AG20443 (cell line): ENCODE data around the gene SLC9C1.

ENCODE experiments used
- DNase-seq: peaks from one replicate; pipeline ENCODE4 v3.0.0; 2012; ENCODE audit warnings: low spot score, mixed read lengths

SLC9C1 gene

DNA sequence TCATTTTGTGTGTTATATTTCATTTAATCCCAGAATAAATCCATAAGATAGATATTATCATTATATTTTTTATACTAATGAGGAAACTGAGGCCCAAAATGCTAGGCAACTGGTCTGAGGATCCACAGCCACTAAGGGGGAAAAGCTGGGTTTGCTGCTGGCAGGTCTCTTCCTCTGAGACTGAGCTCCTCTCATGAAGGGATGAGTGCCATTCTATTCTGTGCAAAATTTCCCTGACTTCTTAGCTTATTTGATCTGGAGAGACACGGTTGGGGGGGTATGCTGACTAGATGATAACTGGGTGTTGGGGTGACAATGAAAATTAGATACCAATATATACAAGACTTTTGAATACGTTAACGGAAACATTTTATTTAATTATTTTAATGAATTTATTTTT is 162.9 kb downstream of the SLC9C1 start:
- no peak for DNase-seq

DNA sequence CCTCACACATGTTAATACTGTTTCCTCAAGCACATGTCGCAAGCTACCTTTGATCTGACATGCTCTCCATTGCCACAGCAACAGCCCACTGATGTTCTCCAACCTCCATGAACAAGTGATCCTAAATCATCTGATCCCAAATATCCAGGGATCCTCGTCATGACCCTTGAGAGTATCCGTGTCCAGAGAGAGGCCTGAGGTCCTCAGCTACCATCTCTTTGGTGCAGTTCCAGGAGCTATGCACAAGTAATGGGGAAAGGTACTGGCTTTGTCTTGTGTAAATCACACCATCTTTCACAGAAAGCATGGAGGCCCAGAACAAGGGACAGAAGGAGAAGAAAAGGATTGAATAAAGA is 163.4 kb downstream of the SLC9C1 start:
- no peak for DNase-seq

DNA sequence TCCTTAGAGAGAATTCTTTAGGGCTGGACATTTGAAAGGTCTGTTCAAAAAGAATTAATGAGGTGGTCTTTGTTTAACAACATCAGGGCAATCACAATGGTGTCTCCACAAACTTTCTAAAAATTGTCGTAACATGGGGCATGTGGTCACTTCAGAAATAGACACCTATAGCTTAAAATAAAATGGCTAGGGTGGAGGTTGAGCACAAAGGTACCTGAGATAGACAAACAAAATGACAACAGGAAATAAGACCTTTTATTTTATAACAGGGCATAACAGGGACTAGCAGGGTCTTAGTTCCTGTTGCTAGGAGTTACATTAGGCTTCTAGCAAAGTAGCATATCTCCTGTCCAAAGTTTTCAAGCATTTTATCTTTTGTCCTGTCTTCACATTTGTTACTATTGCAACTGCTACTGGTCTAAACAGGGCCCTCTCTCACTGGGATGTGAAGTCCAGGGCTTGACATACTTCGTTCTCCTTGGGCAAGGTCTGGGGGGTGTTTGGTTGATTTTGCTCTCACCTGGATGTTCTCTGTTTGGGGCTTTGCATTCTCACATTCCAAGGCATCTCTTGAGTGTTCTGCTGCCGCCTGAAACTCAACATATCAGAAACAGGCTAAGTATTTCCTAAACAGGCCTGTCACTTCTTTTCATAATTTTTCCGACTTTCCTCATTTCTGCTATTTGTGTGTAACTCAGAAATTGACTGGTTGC is 163.9 kb downstream of the SLC9C1 start:
- DNase-seq, result no peak

DNA sequence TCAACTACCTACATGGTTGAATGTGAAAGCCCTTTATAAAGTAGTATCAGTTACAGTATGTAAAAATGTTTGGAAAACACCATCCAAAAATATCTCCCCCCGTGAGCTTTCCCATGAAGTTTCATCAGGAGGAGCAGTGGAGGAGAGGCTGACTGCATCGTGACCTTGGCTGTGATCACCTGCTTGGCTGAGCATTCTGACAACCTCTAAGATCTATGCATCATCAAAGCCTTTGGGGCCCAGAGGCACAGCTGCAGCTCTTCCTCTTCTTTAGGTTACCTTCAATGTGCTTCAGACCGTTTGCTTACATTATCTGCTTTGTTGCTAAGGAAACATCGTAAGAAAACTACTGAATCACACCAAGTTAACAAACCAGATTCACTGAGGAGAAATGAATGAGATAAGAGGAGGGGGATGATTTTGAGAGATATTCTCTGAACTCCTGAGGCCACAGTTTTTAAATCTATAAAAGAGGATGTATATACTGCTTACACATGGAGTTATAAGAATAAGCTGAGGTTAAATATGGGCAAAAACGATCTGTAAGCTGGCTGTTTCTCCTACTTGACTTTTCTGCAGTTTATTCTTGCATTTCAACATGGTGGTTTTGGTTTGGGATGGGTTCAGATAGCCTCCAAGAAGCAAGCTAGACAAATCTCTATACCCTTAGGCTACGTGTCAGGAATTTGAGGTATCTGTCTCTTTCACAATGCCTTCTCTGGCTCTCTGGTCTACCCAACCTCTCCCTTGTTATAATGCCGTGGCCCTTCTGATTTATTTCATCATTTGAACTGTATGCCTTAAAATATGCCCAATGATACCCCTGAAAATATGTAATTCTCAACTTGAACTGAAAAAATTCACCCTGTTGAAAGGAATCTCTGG is 164.9 kb downstream of the SLC9C1 start:
- DNase-seq, result peak; percentile 60

DNA sequence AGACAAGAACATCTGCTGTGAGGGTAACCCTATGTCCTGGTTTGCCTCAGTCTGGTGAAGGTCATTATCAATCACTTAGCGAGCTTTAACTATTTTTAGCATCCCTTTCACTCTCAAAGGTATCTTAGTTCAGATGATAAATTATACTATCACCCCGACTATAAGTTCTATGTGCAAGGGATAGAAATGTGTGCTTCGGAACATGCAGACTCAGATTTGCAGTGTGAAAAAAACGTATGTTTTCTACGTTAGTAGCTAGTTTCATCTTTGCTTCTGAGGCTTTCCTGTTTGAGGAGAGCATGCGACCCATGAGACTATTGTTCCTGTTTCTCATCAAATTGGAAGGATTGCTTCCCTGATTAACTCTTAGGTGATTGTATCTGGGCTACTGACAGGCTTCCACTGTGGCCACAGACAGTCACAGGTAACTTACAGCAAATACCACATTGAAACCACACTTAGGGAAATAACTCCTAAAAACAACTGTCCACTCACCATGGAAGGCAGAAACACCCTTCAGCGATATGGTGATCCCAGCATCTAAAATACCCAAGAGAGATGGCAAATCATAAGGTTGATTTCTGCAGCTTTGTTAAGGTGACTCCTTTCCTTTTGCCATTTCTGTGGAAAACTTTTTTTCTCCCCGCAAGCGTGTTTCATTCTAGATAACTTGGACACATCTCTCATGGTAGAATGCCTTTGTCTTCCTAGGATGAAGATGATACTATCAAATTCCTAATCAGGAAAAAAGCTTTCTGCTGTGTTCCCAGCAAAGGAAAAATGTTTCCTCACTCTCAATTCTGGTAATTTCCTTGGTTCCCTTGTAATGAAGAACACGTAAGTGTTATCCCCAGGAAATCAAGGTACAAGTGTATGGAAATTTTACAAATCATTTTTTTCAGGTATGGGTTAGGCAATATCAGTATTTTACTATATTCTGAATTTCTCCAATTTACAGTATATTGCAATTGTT is 166.2 kb downstream of the SLC9C1 start:
- no peak for DNase-seq

DNA sequence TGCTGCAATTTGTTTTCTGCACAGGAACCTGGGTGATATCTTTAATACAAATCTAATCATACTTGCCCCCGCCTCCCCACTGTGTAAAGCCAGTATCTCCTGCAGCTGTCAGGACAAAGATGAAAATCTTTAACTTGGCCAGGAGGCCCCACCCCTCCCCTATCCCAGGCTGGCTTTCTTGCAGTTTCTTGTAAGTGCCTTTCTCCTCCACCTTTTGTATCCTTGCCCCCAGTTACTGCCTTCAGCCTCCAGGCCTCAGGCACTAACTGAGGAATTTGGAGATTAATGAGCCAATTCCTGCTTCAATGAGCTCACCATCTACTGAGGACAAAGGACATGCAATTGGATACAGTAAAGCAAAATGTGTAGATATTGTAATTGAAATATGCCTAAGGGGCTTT is 167.5 kb downstream of the SLC9C1 start:
- peak; percentile 45 for DNase-seq

DNA sequence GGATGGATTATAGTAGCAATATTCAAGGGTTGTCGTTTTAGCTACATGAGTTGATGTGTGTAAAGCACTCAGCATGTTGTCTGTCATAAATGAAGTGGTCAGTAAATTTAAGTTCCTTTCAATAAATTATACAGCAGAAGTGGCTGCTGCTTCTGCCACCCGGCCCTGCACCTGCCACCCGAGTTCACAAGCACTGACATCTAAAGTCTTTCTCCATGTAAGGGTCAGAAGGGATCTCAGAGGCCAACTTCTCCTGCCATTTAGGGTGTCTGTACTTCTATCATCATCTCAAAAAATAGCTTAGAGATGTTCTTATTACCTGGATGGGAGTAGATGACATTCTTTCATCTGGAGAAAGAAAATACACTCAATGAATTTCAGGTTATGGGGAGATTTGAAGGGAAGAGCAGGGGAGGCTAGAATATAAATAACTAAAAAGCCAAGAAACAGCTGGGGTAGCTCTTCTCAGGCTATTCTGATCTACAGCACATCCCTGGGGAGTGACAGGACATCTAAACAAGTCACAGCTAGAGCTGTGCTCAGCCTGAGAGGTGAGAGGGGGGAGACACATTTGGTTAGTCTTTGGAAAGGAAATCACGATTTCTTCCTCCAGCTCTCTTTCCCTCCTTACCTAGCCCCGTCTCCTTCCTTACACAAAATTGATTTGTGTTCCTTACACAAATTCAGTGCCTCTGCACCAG is 169.0 kb downstream of the SLC9C1 start:
- DNase-seq, result no peak

- DNase-seq, result no peak
Observed at GRCh38 chr3:112123548-112123947, 170.5 kb downstream of the SLC9C1 start.

- no peak for DNase-seq
Observed at GRCh38 chr3:112122870-112123269, 171.1 kb downstream of the SLC9C1 start.

DNA sequence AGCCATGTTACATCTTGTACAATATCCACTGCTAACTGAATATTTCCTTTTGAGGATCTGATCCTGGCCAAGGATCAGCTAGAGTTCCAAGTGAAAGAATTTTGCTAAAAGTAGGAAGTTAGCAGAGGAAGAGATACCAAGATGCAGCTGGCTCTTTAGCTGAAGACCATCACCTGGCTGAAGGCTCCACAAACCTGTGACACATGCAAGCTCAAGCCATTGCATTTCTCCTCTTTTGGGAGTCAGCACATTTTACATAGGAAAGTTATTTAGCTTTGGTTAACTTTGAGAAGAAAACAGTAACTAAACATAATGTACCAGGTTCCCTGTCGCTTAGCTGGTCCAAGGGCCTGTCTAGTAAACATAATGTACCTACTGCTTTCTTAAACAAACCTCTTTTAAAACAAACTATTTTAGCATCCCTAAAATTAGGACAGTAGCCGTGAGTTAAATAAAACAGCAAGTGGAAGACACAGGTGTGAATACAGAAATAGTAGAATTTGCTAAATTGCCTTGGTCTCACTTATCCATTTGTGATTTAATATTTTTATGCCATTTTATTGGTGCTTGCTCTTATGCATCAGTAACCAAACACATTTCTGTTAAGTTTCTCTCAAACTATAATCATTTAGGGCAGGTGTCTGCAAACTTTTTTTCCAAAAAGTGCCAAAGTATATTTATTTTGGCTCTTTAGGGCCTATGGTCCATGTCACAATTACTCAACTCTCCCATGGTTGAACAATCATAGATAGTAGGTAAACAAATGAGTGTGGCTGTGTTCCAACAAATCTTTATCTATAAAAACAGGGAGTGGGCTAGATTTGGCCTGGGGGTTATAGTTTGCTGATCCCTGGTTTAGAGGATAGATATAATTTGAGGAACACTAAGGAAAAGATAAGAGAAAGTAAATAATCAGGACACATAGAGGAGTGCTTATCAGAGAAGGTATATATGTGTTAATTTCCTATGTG is 172.2 kb downstream of the SLC9C1 start:
- DNase-seq, result no peak

DNA sequence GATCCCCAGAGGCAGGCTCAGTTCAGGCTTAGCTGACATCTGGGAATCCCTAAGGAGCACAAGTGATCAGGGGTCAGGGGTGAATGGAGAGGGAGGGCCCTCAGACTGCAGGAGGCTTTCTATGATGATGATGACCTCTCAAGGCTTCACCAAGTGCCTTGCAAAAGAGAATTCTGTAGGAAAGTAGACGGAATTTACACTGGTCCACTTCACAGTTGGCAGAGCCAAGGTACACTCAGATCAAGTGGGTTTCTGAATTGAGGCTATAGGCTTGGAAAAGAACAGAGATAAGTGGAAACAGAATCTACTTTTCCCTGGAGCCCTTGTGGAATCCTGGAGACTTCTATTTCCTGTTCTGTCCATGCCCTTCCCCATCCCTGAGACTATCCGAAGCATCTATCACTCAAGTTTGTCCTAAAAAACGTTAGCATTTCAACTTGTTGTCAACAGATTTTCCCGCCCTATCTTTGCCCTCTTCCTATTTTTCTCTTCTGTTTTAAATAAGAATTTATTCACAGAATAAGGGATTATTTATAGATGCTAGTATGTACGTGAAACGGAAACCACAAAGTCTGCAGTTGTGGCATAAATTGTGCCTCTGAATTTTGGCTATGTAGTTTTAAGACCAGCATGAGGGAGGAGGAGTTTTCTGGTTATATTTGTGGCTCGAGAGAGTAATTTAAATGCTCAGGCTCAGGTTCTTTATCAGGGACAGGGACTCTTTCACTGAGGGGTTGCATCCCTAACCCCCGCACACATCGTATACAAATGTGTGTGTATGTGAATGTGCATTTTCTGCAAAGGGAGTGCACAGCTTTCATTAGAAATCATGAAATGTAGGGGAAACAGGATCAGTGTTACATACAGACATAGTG is 173.8 kb downstream of the SLC9C1 start:
- DNase-seq, result no peak

GRCh38 chr3:112117841-112118571 is 176.0 kb downstream of the SLC9C1 start:
- no peak for DNase-seq

DNA sequence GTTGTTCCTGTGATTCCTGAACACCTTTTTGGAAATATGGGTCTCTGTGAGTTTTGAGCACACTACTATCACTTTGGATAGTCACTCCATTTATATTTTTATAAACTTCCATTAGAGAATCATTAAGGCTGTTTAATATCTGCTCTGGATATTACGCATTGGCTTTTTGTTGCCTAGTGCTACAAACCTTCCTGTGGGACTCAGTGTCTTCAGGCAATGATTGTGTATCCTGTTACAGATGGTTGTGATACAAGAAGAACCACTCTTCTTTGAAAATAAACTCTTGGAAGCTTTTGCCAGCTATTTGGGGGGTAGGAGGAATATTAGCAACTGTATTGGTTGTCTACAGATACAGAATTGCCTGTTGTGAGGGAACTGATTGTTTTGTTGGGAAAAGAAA is 176.6 kb downstream of the SLC9C1 start:
- DNase-seq, result no peak

- DNase-seq, result no peak
Observed at GRCh38 chr3:112116748-112117186, 177.2 kb downstream of the SLC9C1 start.

GRCh38 chr3:112115806-112116383 is 178.1 kb downstream of the SLC9C1 start:
- no peak for DNase-seq

DNA sequence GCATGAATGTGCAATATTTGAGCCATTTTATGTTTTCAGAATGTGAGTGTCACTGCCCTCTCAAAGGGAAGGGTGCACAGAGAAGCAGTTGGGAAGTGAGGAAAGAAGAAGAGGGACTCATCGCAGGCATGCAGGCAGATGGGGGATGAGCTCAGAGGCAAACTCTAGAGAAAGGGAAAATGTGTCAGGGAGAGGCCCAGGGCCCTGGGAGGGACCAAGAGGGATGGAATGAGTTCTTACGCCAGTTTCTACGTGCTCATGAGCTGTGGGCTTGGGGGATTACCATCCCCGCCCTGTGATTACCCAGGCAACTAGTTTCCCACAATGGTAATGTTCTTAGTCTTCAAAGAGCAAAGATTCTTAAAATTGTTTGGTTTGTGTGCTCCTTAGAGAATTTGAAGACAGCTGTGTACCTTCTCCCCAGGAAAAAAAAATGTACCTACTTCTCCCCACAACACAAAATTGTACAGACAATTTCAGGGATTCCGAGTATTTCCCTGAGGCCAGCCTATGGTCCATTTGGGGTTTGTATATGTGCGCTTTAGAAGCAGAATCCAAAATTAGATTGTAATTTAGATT is 178.8 kb downstream of the SLC9C1 start:
- DNase-seq, result peak; percentile 21

DNA sequence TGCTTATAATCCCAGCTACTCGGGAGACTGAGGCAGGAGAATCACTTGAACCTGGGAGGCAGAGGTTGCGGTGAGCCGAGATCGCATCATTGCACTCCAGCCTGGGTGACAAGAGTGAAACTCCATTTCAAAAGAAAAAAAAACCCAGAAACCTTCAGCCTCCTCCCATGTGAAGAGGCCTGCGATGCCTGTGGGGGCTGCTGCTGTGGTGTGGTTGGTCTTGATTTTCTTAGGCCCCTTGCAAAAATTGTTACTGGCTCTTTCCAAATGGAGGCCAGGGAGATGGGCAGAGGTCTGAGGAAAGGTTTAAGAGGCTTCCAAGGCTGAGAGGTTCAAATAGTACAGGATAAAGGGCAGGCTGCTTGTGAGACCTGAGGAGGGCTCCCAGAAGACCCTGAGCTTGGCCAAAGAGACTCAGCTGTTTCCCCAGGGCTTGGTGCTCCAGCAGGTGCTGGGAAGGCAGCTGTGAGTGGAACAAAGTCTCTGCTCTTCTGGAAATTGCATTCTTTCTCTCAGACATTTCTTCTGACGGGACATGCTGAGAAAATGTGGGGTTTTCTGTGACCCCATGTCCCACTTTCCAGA is 179.3 kb downstream of the SLC9C1 start:
- no peak for DNase-seq
